Measurements from ENCODE around the gene SULF2.

Gene SULF2

DNA sequence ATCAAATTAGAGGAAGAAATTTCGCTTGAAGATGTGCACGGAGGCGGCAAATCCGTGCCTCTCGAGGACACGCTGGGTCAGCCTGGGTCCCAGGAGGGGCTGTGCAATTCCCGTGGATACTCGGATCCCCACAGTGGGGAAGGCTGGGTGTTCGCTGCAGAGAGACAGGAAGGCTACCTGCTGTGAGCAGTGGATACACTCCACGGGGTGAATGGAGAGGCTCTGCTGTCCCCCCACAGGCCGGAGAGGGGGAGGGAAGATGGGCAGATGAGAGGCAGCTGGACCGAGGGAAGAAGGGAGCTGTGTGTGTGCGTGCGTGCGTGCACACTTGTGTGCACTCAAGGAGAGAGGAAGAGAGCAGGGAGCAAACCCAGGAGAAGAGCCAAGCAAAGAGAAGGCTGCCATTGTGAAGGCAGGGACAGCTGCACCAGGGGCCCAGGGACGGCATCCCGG, 57.3 kb downstream of the SULF2 start:
- DNase-seq (ENCODE audit: insufficient read length, low spot score), result no peak
- no peak for TF ChIP-seq CTCF (IDR thresholded peaks at IDR 0.05; ENCODE audit: insufficient read depth, missing control alignments)
- FAIRE-seq, result no peak

- DNase-seq (ENCODE audit: insufficient read length, low spot score) (no peak), FAIRE-seq (no peak)
- TF ChIP-seq CTCF (IDR thresholded peaks at IDR 0.05; ENCODE audit: insufficient read depth, missing control alignments), result no peak
Observed at GRCh38 chr20:47727170-47727880, 58.0 kb downstream of the SULF2 start.

DNA sequence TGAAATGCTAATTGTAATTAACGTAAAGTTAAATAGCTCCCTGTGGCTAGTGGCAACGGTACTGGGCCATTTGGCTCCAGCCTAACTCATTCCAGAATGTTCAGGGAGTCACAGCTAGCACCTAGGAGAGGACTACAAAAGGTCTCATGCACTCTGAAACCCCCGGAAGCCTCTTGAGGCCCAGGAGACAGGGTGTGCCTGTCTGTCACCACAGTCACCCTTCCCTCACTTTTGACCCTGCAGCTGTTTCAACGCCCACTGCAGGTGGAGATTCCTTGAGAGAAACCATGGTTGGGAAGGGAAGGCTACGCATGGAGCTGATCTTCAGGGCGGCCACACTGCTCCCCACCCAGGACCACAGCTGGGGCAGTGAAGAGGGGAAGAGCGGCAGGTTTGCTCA, 58.6 kb downstream of the SULF2 start:
- no peak for FAIRE-seq
- no peak for TF ChIP-seq CTCF (IDR thresholded peaks at IDR 0.05; ENCODE audit: insufficient read depth, missing control alignments)

GRCh38 chr20:47725248-47725973, 59.9 kb downstream of the SULF2 start:
- peak; percentile 76 for DNase-seq (ENCODE audit: insufficient read length, low spot score)
- no peak for FAIRE-seq
- peak; percentile 90 for TF ChIP-seq CTCF (IDR thresholded peaks at IDR 0.05; ENCODE audit: insufficient read depth, missing control alignments)

More for the DNA sequence above, 58.6 kb downstream of the SULF2 start:
- DNase-seq (ENCODE audit: insufficient read length, low spot score), result no peak

- no peak for TF ChIP-seq CTCF (IDR thresholded peaks at IDR 0.05; ENCODE audit: insufficient read depth, missing control alignments)
- DNase-seq (ENCODE audit: insufficient read length, low spot score), result no peak
- FAIRE-seq, result no peak
Observed at GRCh38 chr20:47724910-47725247, 60.4 kb downstream of the SULF2 start.

DNA sequence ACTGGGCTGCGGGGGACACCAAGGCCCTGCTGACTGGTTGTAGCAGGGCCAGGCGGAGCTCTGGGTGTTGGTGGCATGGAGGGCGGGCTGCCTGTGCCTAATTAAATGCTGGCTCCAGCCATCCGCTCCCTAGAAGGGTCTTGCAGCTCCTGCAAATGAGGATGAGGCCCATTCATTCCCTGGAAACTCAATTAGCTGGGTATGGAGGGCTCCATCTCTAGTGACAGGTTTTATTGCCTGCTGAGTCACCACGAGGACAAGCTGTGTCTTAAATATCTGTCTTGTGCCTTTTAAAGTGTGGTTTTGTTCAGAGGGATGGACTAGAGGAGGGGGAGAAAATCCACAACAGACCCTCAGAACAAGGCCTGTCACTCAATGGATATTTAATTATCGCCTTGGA, 60.9 kb downstream of the SULF2 start:
- no peak for FAIRE-seq
- no peak for TF ChIP-seq CTCF (IDR thresholded peaks at IDR 0.05; ENCODE audit: insufficient read depth, missing control alignments)
- DNase-seq (ENCODE audit: insufficient read length, low spot score), result no peak

DNA sequence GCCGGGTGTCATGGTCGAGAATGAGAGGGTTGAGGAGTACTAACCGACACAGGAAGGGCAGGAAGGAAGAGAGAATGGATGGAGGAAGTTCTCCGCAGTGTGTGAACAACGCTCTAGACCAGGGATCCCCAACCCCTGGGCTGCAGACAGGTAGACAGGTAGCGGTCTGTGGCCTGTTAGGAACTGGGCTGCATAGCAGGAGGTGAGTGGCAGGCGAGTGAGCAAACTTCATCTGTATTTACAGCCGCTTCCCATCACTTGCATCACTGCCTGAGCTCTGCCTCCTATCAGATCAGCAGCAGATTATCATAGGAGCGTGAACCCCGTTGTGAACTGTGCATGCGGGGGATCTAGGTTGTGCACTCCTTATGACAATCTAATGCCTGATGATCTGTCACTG, 62.0 kb downstream of the SULF2 start:
- FAIRE-seq (no peak), DNase-seq (ENCODE audit: insufficient read length, low spot score) (no peak)
- TF ChIP-seq CTCF (IDR thresholded peaks at IDR 0.05; ENCODE audit: insufficient read depth, missing control alignments), result no peak
